ENCODE data around the gene CAMTA1.

The CAMTA1 gene

DNA sequence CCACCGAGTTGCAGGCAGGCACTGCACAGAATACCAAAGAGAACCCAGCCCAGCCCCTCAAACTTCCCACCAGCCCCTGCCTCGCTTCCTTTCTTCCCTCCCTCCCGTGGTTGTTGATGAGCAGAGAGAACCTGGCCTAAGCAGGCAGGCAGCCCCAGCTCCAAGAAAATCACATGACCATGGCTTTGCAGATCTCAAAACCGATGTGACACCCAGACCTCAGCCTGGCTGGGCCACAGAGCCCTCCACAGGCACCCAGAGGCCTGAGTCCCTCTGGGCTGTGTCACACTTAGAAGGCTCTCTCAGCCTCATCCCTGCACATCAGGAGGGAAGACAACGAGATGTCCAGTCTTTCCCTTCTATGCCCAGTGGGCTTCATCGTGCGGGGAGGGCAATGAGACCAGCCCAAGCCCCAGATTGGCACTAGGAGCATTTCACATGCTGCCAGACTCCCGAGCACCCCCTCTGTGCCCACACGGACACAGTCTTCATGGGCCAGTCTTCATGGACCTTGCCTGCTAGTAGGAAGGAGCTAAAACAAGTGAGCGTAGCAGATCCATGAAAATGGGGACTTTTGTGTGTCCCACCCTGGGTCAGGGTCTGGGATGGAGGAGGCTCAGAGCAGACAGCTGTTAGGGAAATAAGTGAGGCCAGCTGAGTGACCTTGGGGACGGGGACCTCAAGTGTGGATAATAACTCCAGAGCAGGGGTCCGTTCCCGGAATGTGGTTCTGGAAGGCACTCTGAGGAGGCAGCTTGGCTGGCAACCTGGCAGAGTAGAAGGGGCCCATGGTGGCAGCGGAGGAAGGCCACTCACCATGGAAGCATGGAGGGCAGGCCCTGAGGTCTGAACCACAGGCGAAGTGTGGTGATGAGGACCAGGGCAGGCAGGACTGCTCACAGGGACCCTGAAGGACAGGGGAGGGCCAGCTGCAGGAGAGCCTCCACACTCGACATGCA lies 781.4 kb downstream of the CAMTA1 start:
- H3K79me1 ChIP-seq (ENCODE audit: low read length): no peaks in the 10 kb centered on the region
- H2BK120ac ChIP-seq (ENCODE audit: insufficient read depth, low read length, poor library complexity): no peak overlapping the region
- no peak overlapping the region for H3K14ac ChIP-seq (ENCODE audit: low read length)
- no peak overlapping the region for H2AFZ ChIP-seq (ENCODE audit: insufficient read depth, low read length, poor library complexity)
- no peak overlapping the region for H3K27ac ChIP-seq (ENCODE audit: low read depth, low read length)
- WGBS (ENCODE audit: extremely low coverage, insufficient coverage, insufficient read length): no CpG with 5 or more reads among the region's 16 CpGs
- H3K9me3 ChIP-seq (ENCODE audit: insufficient read depth, low read depth, low read length): peaks cover 8% of the 10 kb centered on the region
- no peak overlapping the region for H2BK5ac ChIP-seq (ENCODE audit: low read depth, low read length, poor library complexity)
- no peak for DNase-seq
- no peaks in the 10 kb centered on the region for H3K79me2 ChIP-seq (ENCODE audit: control insufficient read depth, insufficient read depth, low read length, poor library complexity)
- no peak overlapping the region for H3K9ac ChIP-seq (ENCODE audit: low read length)
- peak overlapping the region; percentile 20 for H3K4me3 ChIP-seq (ENCODE audit: low read depth, low read length)
- H3K27me3 ChIP-seq (ENCODE audit: insufficient read depth, low read length): no peaks in the 10 kb centered on the region
- no peak overlapping the region for H3K4me2 ChIP-seq (ENCODE audit: low read length)
- no peak overlapping the region for H3K18ac ChIP-seq (ENCODE audit: low read length)
- no peak overlapping the region for H4K12ac ChIP-seq (ENCODE audit: low read depth, low read length)
- H3K4ac ChIP-seq (ENCODE audit: low read depth, low read length): no peak overlapping the region
- no peak overlapping the region for H2AK5ac ChIP-seq (ENCODE audit: low read length)
- no peak overlapping the region for H4K8ac ChIP-seq (ENCODE audit: low read depth, low read length)
- H2BK12ac ChIP-seq (ENCODE audit: low read length): no peak overlapping the region
- no peaks in the 10 kb centered on the region for H3K4me1 ChIP-seq (ENCODE audit: control insufficient read depth in 1 of 2, insufficient read depth in 2 of 2, low read length in 2 of 2)
- no peak overlapping the region for H3K23ac ChIP-seq (ENCODE audit: low read length)
- no peak overlapping the region for H4K91ac ChIP-seq (ENCODE audit: low read depth, low read length)
- H3K36me3 ChIP-seq (ENCODE audit: control insufficient read depth in 1 of 2, insufficient read depth in 2 of 2, low read length in 2 of 2): no peaks in the 10 kb centered on the region

DNA sequence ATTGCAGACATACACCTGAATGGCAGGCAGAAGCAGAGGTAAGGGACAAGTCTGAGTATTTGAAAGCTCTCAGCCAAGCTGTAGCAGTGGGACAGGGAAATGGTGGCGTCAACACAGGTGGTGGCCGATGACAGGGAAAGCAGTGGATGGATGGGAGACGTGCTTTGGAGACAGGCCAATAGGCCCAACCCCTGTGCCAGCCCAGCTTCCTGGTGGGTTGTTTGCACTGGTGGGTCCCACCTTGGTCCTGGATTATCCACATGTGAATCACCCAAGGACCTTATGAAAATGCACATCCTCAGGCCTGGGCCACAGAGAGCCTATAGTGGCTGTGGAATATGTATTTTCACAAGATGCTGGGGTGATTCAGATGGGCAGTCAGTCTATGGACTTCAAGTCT lies 782.1 kb downstream of the CAMTA1 start:
- no peak overlapping the region for H2BK5ac ChIP-seq (ENCODE audit: low read depth, low read length, poor library complexity)
- H3K79me1 ChIP-seq (ENCODE audit: low read length): no peaks in the 10 kb centered on the region

DNA sequence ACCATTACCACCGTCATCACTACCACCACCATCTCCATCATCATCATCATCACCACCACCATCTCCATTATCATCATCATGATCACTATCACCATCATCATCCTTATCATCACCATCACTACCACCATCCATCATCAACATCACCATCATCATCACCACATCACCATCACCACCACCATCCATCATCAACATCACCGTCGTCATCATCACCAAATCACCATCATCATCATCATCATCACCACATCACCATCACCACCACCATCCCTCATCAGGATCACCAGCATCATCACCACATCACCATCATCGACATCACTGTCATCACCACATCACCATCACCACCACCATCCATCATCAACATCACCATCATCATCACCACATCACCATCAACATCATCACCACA lies 782.8 kb downstream of the CAMTA1 start:
- H3K18ac ChIP-seq (ENCODE audit: low read length): no peak overlapping the region
- no peak overlapping the region for H3K14ac ChIP-seq (ENCODE audit: low read length)
- no peak overlapping the region for H4K8ac ChIP-seq (ENCODE audit: low read depth, low read length)
- no peak overlapping the region for H4K12ac ChIP-seq (ENCODE audit: low read depth, low read length)
- H4K91ac ChIP-seq (ENCODE audit: low read depth, low read length): no peak overlapping the region
- H3K9ac ChIP-seq (ENCODE audit: low read length): no peak overlapping the region
- no peak overlapping the region for H3K4ac ChIP-seq (ENCODE audit: low read depth, low read length)
- no peaks in the 10 kb centered on the region for H3K36me3 ChIP-seq (ENCODE audit: control insufficient read depth in 1 of 2, insufficient read depth in 2 of 2, low read length in 2 of 2)
- no peak overlapping the region for H3K23ac ChIP-seq (ENCODE audit: low read length)
- H2BK120ac ChIP-seq (ENCODE audit: insufficient read depth, low read length, poor library complexity): no peak overlapping the region
- H3K79me2 ChIP-seq (ENCODE audit: control insufficient read depth, insufficient read depth, low read length, poor library complexity): no peaks in the 10 kb centered on the region
- no peak overlapping the region for H2BK12ac ChIP-seq (ENCODE audit: low read length)
- H3K4me2 ChIP-seq (ENCODE audit: low read length): no peak overlapping the region
- H2BK5ac ChIP-seq (ENCODE audit: low read depth, low read length, poor library complexity): no peak overlapping the region
- 100% methylated on average over 2 of the region's 4 CpGs for WGBS (ENCODE audit: extremely low coverage, insufficient coverage, insufficient read length)
- no peaks in the 10 kb centered on the region for H3K27me3 ChIP-seq (ENCODE audit: insufficient read depth, low read length)
- H3K27ac ChIP-seq (ENCODE audit: low read depth, low read length): no peak overlapping the region
- no peak for DNase-seq
- H3K9me3 ChIP-seq (ENCODE audit: insufficient read depth, low read depth, low read length): peaks cover 8% of the 10 kb centered on the region
- H2AK5ac ChIP-seq (ENCODE audit: low read length): no peak overlapping the region
- H3K4me1 ChIP-seq (ENCODE audit: control insufficient read depth in 1 of 2, insufficient read depth in 2 of 2, low read length in 2 of 2): no peaks in the 10 kb centered on the region
- H3K79me1 ChIP-seq (ENCODE audit: low read length): no peaks in the 10 kb centered on the region
- H3K4me3 ChIP-seq (ENCODE audit: low read depth, low read length): no peak overlapping the region
- no peak overlapping the region for H2AFZ ChIP-seq (ENCODE audit: insufficient read depth, low read length, poor library complexity)

More for the DNA sequence above, 782.1 kb downstream of the CAMTA1 start:
- no peak overlapping the region for H3K27ac ChIP-seq (ENCODE audit: low read depth, low read length)
- no peak overlapping the region for H2AFZ ChIP-seq (ENCODE audit: insufficient read depth, low read length, poor library complexity)
- H3K79me2 ChIP-seq (ENCODE audit: control insufficient read depth, insufficient read depth, low read length, poor library complexity): no peaks in the 10 kb centered on the region
- peaks cover 8% of the 10 kb centered on the region for H3K9me3 ChIP-seq (ENCODE audit: insufficient read depth, low read depth, low read length)
- H3K27me3 ChIP-seq (ENCODE audit: insufficient read depth, low read length): no peaks in the 10 kb centered on the region
- no peak overlapping the region for H3K4ac ChIP-seq (ENCODE audit: low read depth, low read length)
- H2BK120ac ChIP-seq (ENCODE audit: insufficient read depth, low read length, poor library complexity): no peak overlapping the region
- H2BK12ac ChIP-seq (ENCODE audit: low read length): no peak overlapping the region
- no peak overlapping the region for H4K91ac ChIP-seq (ENCODE audit: low read depth, low read length)
- no CpG with 5 or more reads among the region's 3 CpGs for WGBS (ENCODE audit: extremely low coverage, insufficient coverage, insufficient read length)
- no peak overlapping the region for H4K8ac ChIP-seq (ENCODE audit: low read depth, low read length)
- H3K36me3 ChIP-seq (ENCODE audit: control insufficient read depth in 1 of 2, insufficient read depth in 2 of 2, low read length in 2 of 2): no peaks in the 10 kb centered on the region
- H3K14ac ChIP-seq (ENCODE audit: low read length): no peak overlapping the region
- no peak overlapping the region for H4K12ac ChIP-seq (ENCODE audit: low read depth, low read length)
- no peak overlapping the region for H3K9ac ChIP-seq (ENCODE audit: low read length)
- H3K4me1 ChIP-seq (ENCODE audit: control insufficient read depth in 1 of 2, insufficient read depth in 2 of 2, low read length in 2 of 2): no peaks in the 10 kb centered on the region
- no peak overlapping the region for H3K18ac ChIP-seq (ENCODE audit: low read length)
- peak overlapping the region; percentile 20 for H3K4me3 ChIP-seq (ENCODE audit: low read depth, low read length)
- H3K23ac ChIP-seq (ENCODE audit: low read length): no peak overlapping the region
- H3K4me2 ChIP-seq (ENCODE audit: low read length): no peak overlapping the region
- H2AK5ac ChIP-seq (ENCODE audit: low read length): no peak overlapping the region
- DNase-seq: no peak

DNA sequence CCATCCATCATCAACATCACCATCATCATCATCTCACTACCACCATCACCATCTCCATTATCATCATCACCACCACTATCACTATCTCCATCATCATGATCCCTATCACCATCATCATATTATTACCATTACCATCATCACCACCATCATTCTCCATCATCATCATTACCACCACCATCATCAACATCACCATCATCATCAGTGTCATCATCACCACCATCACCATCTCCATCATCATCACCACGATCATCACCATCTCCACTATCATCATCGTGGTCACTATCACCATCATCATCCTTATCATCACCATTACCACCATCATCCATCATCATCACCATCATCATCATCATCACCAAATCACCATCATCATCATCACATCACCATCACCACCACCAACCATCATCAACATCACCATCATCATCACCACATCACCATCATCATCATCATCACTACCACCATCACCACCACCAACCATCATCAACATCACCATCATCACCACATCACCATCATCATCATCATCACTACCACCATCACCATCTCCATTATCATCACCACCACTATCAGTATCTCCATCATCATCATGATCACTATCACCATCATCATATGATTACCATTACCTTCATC lies 783.8 kb downstream of the CAMTA1 start:
- Histone ChIP-seq H3K4me1 (ENCODE audit: control insufficient read depth in 1 of 2, insufficient read depth in 2 of 2, low read length in 2 of 2) (no peaks in the 10 kb centered on the region), H3K4ac (ENCODE audit: low read depth, low read length) (no peak overlapping the region), H3K79me2 (ENCODE audit: control insufficient read depth, insufficient read depth, low read length, poor library complexity) (no peaks in the 10 kb centered on the region), H2AK5ac (ENCODE audit: low read length) (no peak overlapping the region), H3K79me1 (ENCODE audit: low read length) (no peaks in the 10 kb centered on the region), H3K4me2 (ENCODE audit: low read length) (no peak overlapping the region), H2BK120ac (ENCODE audit: insufficient read depth, low read length, poor library complexity) (no peak overlapping the region), H3K9ac (ENCODE audit: low read length) (no peak overlapping the region), H3K9me3 (ENCODE audit: insufficient read depth, low read depth, low read length) (peaks cover 8% of the 10 kb centered on the region), H3K36me3 (ENCODE audit: control insufficient read depth in 1 of 2, insufficient read depth in 2 of 2, low read length in 2 of 2) (no peaks in the 10 kb centered on the region), H3K18ac (ENCODE audit: low read length) (no peak overlapping the region), H3K27ac (ENCODE audit: low read depth, low read length) (no peak overlapping the region), H4K91ac (ENCODE audit: low read depth, low read length) (no peak overlapping the region), H2AFZ (ENCODE audit: insufficient read depth, low read length, poor library complexity) (no peak overlapping the region), H4K12ac (ENCODE audit: low read depth, low read length) (no peak overlapping the region), H2BK5ac (ENCODE audit: low read depth, low read length, poor library complexity) (no peak overlapping the region), H3K14ac (ENCODE audit: low read length) (no peak overlapping the region), H2BK12ac (ENCODE audit: low read length) (no peak overlapping the region), H3K4me3 (ENCODE audit: low read depth, low read length) (no peak overlapping the region), H3K23ac (ENCODE audit: low read length) (no peak overlapping the region), H3K27me3 (ENCODE audit: insufficient read depth, low read length) (no peaks in the 10 kb centered on the region), H4K8ac (ENCODE audit: low read depth, low read length) (no peak overlapping the region)
- DNase-seq: no peak
- no CpG with 5 or more reads among the region's 2 CpGs for WGBS (ENCODE audit: extremely low coverage, insufficient coverage, insufficient read length)
